Transverse colon (tissue), 4 donors: Measurements from ENCODE around the gene TMEM253.

Experiments used
- EP300 ChIP-seq: sonication (generic); formaldehyde crosslinking; IDR thresholded peaks from one replicate; pipeline ENCODE4 v1.6.1; 2017; ENCODE audit warnings: antibody characterized with exemption, low read depth
- POLR2A ChIP-seq: fragments of 450-650 bp; IDR thresholded peaks from one replicate; pipeline ENCODE4 v1.6.1; 2016; ENCODE audit warnings: antibody characterized with exemption, mild to moderate bottlenecking, moderate library complexity
- POLR2AphosphoS5 ChIP-seq, 3 donors: sonication (generic); formaldehyde crosslinking; IDR thresholded peaks; one replicate each; pipeline ENCODE4 v1.6.1; 2016; ENCODE audit warnings: antibody characterized with exemption in 3 of 3
- TF ChIP-seq, protein P1 (sequence below), 5 experiments: fragments of 200-600 bp in 3 of 5; fragments of 450-650 bp in 2 of 5; sonication (generic) in 3 of 5; IDR thresholded peaks; 1 replicate in 2 of 5; 2 replicates in 3 of 5; pipeline ENCODE4 v1.5.1; 2016 to 2017; ENCODE audit warnings: antibody characterized with exemption in 5 of 5, inconsistent platforms in 3 of 5, mild to moderate bottlenecking in 2 of 5, moderate library complexity in 1 of 5

DNA sequence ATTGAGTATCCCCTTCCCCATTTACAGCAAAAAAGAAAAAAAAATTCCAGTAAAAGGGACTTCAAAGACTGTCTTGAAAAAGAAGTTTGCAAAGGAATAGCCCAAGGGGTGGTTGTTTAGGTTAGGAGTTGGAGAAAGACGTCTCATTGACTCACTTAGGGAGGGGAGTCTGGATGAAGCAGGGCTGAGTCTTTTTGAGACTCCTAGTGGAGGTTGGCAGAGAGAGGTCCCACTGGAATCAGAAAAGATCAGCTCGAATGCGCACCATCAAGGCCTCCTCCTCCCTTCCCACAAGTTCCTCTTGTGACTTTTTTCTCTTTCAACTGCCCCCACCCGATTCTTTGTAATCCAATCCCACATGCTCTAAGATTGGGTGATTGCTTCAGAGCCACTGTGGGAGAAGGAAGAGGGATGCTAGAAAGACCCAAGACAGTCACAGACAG, 28.8 kb upstream of the TMEM253 start:
- TF ChIP-seq, protein P1, sequence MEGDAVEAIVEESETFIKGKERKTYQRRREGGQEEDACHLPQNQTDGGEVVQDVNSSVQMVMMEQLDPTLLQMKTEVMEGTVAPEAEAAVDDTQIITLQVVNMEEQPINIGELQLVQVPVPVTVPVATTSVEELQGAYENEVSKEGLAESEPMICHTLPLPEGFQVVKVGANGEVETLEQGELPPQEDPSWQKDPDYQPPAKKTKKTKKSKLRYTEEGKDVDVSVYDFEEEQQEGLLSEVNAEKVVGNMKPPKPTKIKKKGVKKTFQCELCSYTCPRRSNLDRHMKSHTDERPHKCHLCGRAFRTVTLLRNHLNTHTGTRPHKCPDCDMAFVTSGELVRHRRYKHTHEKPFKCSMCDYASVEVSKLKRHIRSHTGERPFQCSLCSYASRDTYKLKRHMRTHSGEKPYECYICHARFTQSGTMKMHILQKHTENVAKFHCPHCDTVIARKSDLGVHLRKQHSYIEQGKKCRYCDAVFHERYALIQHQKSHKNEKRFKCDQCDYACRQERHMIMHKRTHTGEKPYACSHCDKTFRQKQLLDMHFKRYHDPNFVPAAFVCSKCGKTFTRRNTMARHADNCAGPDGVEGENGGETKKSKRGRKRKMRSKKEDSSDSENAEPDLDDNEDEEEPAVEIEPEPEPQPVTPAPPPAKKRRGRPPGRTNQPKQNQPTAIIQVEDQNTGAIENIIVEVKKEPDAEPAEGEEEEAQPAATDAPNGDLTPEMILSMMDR (IDR thresholded peaks at IDR 0.05), result no peak
- TF ChIP-seq POLR2A (no peak), POLR2AphosphoS5 (IDR thresholded peaks at IDR 0.05) (no peak), EP300 (no peak)
